Retinal pigment epithelial cell (primary cell): ENCODE data around the gene CLMP.

Source experiments
- DNase-seq: peaks from one replicate; pipeline ENCODE4 v3.0.0-alpha.2; 2010; ENCODE audit warnings: low read depth
- H3K4me3 ChIP-seq: 2 replicates; pipeline ENCODE4 v1.5.1; 2011; ENCODE audit warnings: mild to moderate bottlenecking, low read length, control low read depth, moderate library complexity
- TF ChIP-seq, protein P1 (sequence below): conservative IDR thresholded peaks from 2 replicates; pipeline ENCODE4 v1.5.1; 2011; ENCODE audit warnings: low read depth, low read length, control low read depth, inconsistent platforms

Gene CLMP

DNA sequence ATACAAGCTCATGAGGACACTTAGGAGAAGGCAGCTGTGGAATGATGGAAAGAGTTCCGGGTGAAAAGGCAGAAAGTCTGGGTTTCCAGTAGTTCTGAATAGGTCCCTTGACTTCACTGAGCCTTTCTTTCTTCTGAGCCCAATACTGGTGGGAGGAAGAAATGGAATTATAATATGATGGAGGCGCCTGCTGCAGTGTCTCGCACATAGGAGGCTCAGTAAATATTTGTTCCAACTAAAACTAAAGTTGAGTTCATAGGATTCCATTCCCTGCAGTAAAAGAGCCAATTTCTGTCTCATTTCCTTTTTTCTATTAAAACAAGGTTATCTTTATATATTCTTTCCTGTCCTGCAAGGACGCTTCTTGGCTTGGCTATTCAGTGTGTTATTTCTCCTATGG is 5.2 kb upstream of the CLMP start:
- no peak for DNase-seq
- no peak overlapping the region for H3K4me3 ChIP-seq
- TF ChIP-seq, protein P1, sequence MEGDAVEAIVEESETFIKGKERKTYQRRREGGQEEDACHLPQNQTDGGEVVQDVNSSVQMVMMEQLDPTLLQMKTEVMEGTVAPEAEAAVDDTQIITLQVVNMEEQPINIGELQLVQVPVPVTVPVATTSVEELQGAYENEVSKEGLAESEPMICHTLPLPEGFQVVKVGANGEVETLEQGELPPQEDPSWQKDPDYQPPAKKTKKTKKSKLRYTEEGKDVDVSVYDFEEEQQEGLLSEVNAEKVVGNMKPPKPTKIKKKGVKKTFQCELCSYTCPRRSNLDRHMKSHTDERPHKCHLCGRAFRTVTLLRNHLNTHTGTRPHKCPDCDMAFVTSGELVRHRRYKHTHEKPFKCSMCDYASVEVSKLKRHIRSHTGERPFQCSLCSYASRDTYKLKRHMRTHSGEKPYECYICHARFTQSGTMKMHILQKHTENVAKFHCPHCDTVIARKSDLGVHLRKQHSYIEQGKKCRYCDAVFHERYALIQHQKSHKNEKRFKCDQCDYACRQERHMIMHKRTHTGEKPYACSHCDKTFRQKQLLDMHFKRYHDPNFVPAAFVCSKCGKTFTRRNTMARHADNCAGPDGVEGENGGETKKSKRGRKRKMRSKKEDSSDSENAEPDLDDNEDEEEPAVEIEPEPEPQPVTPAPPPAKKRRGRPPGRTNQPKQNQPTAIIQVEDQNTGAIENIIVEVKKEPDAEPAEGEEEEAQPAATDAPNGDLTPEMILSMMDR: no peak

DNA sequence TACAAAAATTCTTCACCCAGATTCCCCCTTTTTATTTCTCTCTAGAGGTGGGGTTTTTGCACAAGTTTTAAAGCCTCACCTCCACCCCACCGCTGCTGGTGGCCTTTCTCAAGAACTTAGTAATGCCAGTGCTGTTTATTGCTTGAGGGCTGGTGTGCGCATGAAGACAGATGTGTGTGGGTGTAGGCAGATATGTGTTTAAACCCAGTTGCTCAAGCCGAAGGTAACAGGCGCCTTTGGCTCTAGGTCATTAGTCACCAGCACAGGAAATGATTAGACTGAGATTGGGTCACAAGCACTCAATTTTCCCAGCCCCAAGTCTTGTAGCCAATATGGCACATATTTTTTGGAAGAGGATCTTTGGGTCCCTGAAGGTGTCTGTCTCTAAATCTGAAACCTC is 2.7 kb upstream of the CLMP start:
- H3K4me3 ChIP-seq: no peak overlapping the region

DNA sequence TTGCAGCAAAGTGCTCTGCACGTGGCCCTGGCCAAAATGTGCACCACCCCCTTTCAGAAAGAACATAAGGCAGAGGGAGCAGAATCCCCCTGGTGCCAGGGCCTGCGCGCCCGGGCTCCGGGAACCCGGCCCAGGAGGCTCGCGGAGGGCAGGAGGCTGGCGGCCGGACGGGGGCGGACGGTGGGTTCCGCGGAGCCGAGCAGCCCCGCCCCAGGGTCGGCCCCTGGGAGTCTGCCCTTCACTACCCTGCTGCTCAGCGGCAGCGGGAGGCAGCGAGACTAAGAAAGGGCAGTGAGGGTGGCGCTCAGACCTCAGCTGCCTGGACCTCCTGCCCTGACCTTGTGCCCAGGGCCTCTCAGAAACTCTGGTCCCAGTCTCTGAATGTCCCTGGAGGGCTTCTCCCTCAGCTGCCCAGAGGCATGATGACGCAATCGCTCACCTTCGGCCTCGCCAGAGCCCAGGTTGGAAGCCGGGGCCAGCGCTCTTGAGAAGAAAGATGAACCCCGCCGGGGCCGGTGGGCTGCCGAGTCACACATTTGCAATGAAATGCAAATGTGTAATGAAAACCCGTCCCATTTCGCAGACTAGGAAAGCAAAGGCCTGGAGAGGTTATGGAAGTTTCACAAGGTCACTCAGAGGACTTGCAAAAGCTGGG is 1.1 kb upstream of the CLMP start:
- H3K4me3 ChIP-seq: no peak overlapping the region
- TF ChIP-seq, protein P1: no peak
- DNase-seq: no peak

More for the DNA sequence above, 2.7 kb upstream of the CLMP start:
- DNase-seq: no peak
- TF ChIP-seq, protein P1: no peak

DNA sequence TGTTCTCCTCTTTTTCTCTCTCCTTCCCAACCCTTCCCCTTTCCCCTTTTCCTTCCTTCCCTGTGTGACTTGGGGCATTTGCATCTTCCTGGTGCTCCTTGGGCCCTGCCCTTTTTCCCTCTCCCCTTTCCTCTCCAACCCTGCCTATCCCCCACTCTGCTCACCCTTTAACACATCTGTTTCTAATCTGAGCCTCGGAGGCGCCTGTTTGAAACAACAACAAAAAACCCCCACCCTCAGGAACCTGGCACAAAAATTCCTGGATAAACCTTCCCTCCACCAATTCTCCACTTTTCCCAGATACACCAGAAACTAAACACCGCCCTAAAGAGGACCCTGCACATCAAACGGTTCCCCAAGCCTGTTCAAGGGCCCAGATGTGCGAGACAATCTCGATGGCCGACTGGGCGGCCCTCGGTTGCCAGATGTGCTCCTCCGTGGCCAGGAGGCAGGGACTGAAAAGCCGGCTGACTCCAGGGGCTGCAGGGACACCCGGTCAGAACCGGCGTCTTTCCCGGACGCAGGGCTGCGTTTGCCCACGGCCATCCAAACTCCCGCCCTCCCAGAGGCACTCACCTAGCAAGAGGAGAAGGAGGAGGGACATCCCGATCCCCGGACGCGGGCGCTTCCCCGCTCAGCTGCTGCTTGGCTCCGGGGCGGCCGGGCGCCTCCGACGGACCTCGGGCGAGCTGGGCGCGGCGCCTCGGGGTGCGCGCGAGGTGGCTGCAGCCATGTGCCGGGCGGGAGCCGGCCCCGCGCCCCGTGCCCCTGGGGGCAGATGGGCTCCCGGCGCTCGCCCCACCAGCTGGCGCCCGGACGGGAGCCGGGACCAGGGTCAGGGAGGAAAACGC is 486 bp downstream of the CLMP start:
- peak overlapping the region; percentile 43 for H3K4me3 ChIP-seq
- TF ChIP-seq, protein P1: no peak
- DNase-seq: no peak

DNA sequence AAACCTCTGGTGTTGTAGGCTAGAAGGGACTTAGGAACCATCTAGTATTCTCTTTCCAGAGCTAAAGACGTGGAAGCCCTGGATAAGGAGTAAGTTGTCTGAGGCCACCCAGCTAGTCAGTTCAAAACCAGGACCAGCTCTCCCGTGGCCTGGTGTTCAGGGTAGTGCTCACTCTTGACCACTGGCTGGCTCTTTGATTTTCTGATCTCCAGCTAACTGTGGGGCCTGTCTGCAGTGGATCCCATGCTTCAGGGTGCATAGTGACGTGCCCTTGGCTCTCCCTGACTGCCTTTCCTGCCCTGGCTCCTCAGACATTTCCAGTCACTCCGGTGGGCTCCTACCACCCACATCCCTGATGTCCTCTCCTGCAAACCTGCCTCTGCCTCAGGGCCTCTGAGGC is 1.3 kb downstream of the CLMP start:
- no peak for DNase-seq
- TF ChIP-seq, protein P1: no peak
- no peak overlapping the region for H3K4me3 ChIP-seq

DNA sequence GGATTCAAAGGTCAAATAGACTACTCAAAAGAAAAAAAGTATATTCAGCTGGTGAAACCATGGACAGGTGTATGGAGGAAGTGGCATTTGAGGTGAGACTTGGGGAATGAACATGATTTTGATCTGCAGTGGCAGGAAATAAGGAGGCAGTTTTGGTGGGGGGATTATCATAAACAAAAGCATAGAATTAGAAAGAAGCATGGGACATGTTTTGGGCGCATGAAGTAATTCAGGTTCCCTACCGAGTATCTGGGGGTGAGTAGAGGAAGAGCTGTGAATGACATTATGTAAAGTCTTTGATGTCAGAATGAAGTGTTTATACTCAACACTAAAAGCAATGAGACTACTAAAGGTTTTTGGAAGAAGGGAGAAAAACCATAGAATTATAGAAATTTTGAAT is 3.1 kb downstream of the CLMP start:
- TF ChIP-seq, protein P1: no peak
- H3K4me3 ChIP-seq: no peak overlapping the region

DNA sequence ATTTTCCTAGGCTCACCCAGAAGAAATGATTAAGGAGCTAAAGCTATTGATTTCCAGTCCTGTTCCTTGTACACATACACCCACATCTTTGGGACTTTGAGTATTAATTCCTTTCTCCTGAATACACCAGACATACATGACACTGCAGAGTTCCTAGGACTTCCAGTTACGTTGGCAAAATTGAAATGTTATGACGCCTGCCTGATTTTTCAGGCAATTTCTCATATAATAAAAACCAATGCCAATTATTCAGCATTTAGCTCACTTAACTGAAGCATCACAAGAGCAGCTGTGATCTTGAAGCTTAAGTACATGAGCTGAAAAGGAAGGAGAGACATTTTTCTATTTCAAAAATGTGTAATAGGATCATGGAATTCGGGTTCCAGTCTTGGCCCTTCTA is 4.5 kb downstream of the CLMP start:
- H3K4me3 ChIP-seq: no peak overlapping the region
- TF ChIP-seq, protein P1: no peak
- no peak for DNase-seq

More for the DNA sequence above, 3.1 kb downstream of the CLMP start:
- no peak for DNase-seq
